ENCODE measurements around the gene KRTAP5-2.

DNA sequence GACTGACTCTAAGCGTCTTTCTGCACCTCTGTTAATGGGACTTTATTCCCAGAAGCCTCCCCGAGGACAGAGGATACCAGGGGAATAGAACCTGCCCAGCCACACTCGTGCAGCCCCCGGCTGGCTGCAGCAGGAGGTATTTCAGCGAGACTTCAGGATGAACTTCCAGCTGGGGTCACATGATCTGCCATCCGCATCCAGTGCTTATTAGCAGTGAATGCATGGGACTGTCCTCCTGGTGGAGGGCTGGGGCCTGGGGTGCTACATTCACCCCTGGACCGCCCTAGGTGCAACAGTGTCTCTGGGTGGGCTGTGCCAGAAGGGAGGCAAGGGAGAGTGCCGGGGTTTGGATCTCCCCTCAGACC lies 27.6 kb downstream of the KRTAP5-2 start:
- TF ChIP-seq CTCF (conservative IDR thresholded peaks at IDR 0.05; ENCODE audit: low read length) (no peak), EZH2phosphoT487 (IDR thresholded peaks at IDR 0.05; ENCODE audit: borderline replicate concordance) (no peak)

Measured in Loucy (cell line).